Lower leg skin (tissue), 4 donors: ENCODE measurements around the gene KRAS. TPM values are rescaled to one million over a fixed set of nuclear protein-coding genes. Genes with fewer than 3 reads are reported as not detected.

ENCODE experiments used
- DNase-seq, 2 donors: peaks; one replicate each; pipeline ENCODE4 v3.0.0-alpha.2; 2019; ENCODE audit warnings: low spot score in 2 of 2
- H3K4me3 ChIP-seq: fragments of 200-600 bp; sonication (generic); 2 replicates; pipeline ENCODE4 v1.5.1; 2017; ENCODE audit warnings: mild to moderate bottlenecking, low read depth; ENCODE audit not compliant: poor library complexity, severe bottlenecking
- POLR2A ChIP-seq, 2 donors: fragments of 450-650 bp; IDR thresholded peaks; one replicate each; pipeline ENCODE4 v1.6.1; 2016 to 2017; ENCODE audit warnings: antibody characterized with exemption in 2 of 2, mild to moderate bottlenecking in 1 of 2, moderate library complexity in 1 of 2
- WGBS, 2 donors: methylation state at CpG; one replicate each; pipeline ENCODE4 v1.1.5; 2018; 5-methylcytosine and 5-hydroxymethylcytosine counted together
- intact Hi-C: fragments of 100-400 bp; cut with DNase I; formaldehyde crosslinking; loops from one replicate; pipeline ENCODE4 v1.15.0; 2023; ENCODE audit warnings: low total_unique reads
- total RNA-seq, 4 donors: library from RNA; depleted of rRNA; stranded (reverse); fragments of >200 nt; gene quantifications; one replicate each; pipeline ENCODE4 v1.1.0, GENCODE V29; 2016
- TF ChIP-seq, protein P1 (sequence below), 3 donors: fragments of 450-650 bp; IDR thresholded peaks; one replicate each; pipeline ENCODE4 v1.5.1; 2016; ENCODE audit warnings: antibody characterized with exemption in 3 of 3, mild to moderate bottlenecking in 3 of 3, moderate library complexity in 2 of 3

The KRAS gene
- total RNA-seq, 4 donors from 2014 or later = 12.0 to 20.7 (median 15.4) TPM

DNA sequence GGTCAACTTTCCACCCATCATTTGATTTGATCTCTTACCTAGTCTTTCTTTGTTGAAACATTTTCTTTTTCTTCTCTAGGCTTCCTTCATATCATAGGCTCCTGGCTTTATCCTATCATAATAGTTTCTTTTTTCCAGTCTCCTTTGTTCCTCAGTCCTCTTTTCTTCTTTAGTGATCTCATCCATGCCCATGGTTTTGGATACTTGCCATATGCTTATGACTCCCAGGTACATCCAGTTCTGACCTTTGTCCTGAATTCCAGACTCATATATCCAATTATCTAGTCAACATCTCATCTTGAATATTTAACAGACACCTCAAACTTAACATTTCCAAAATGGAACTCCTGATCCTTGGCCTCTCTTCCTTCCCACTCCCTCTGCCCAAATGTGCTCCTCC, 36.1 kb upstream of the KRAS start:
- intact Hi-C loops = no loop called here

DNA sequence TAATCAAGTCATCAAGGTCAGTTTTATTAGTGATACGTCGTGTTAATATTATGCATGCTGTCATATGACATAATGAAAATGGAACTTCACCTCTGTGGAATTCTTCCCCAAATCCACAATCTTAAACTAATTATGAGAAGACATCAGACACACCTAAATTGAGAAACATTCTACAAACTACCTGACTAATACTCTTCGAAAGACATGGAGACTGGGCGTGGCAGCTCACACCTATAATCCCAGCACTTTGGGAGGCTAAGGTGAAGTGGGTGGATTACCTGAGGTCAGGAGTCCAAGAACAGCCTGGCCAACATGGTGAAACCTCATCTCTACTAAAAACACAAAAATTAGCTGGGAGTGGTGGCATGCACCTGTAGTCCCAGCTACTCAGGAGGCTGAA, 33.3 kb upstream of the KRAS start:
- WGBS, 2 donors = 73 to 81% methylated on average over 4 of the region's 4 CpGs
- TF ChIP-seq, protein P1, sequence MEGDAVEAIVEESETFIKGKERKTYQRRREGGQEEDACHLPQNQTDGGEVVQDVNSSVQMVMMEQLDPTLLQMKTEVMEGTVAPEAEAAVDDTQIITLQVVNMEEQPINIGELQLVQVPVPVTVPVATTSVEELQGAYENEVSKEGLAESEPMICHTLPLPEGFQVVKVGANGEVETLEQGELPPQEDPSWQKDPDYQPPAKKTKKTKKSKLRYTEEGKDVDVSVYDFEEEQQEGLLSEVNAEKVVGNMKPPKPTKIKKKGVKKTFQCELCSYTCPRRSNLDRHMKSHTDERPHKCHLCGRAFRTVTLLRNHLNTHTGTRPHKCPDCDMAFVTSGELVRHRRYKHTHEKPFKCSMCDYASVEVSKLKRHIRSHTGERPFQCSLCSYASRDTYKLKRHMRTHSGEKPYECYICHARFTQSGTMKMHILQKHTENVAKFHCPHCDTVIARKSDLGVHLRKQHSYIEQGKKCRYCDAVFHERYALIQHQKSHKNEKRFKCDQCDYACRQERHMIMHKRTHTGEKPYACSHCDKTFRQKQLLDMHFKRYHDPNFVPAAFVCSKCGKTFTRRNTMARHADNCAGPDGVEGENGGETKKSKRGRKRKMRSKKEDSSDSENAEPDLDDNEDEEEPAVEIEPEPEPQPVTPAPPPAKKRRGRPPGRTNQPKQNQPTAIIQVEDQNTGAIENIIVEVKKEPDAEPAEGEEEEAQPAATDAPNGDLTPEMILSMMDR (IDR thresholded peaks at IDR 0.05) = no peak
- no peak for TF ChIP-seq POLR2A (IDR thresholded peaks at IDR 0.05)
- no peak for DNase-seq
- H3K4me3 ChIP-seq = no peak overlapping the region
- intact Hi-C loops = no loop called here

More for the DNA sequence above, 36.1 kb upstream of the KRAS start:
- TF ChIP-seq, protein P1 (IDR thresholded peaks at IDR 0.05) = no peak
- no peak for TF ChIP-seq POLR2A (IDR thresholded peaks at IDR 0.05)
- DNase-seq = no peak
- H3K4me3 ChIP-seq = no peak overlapping the region

DNA sequence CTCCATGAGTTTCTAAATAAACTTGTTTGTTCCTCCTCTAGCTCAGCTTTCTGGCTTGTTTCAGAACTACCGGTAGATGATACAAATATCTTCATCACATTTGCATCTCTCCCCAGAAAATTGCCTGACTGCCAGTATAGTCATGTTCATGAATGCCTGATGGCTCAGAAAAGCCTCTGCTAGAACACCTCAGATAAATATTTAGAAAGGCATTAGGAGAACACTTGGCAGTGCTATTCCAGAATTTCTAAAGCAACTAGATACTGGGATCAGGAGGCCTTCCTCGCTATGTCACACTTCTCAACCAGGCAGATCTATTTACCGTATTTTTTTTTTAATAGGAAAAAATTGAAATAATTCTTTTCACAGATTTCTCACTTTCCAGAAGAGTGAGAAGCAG, 32.3 kb upstream of the KRAS start:
- 59 to 60% methylated on average over 3 of the region's 3 CpGs for WGBS, 2 donors
- TF ChIP-seq, protein P1 (IDR thresholded peaks at IDR 0.05) = no peak
- TF ChIP-seq POLR2A (IDR thresholded peaks at IDR 0.05) = no peak
- intact Hi-C loops = no loop called here
- no peak for DNase-seq
- no peak overlapping the region for H3K4me3 ChIP-seq

DNA sequence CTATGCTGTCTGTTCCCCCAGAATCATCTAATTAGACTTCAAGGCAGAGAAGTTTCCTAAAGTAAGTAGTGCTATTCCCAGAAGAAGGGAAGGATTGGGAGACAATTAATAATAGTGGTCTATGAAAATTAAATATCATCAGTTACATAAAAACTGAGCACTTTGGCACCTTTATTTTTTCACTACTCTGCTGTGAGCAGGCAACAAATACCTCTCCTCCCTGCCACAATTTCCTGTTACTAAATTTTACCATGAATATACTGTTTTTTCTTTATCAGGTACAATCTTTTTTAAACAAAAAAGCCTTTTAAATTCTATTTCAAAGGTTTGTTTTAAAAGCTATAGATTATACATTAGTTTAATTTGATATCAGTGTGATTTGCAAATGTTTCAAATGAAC, 29.4 kb upstream of the KRAS start:
- TF ChIP-seq POLR2A (IDR thresholded peaks at IDR 0.05) = no peak
- TF ChIP-seq, protein P1 (IDR thresholded peaks at IDR 0.05) = no peak
- DNase-seq = no peak
- H3K4me3 ChIP-seq = no peak overlapping the region
- intact Hi-C loops = no loop called here

DNA sequence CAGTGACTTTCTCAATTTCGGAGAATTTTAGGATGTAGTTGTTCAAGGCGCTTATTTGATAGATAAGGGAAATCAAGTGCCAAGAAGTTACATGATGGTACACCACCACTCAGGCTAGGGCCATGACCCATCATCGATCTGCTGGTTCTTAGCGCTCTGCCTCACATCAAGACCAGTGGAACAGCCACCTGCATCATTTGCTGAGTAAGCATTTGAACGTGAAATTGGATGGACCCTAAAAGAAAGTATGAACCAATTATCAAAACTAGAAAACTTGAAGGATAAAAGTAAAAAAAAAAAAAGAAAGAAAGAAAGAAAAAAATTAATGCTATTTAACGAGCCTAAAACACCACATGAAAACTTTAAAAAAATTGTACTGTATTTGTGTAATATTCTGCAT, 27.5 kb upstream of the KRAS start:
- WGBS, 2 donors = 94% methylated on average over 6 of the region's 6 CpGs
- no peak overlapping the region for H3K4me3 ChIP-seq
- DNase-seq = no peak
- intact Hi-C loops = no loop called here
- TF ChIP-seq, protein P1 (IDR thresholded peaks at IDR 0.05) = no peak
- TF ChIP-seq POLR2A (IDR thresholded peaks at IDR 0.05) = no peak

DNA sequence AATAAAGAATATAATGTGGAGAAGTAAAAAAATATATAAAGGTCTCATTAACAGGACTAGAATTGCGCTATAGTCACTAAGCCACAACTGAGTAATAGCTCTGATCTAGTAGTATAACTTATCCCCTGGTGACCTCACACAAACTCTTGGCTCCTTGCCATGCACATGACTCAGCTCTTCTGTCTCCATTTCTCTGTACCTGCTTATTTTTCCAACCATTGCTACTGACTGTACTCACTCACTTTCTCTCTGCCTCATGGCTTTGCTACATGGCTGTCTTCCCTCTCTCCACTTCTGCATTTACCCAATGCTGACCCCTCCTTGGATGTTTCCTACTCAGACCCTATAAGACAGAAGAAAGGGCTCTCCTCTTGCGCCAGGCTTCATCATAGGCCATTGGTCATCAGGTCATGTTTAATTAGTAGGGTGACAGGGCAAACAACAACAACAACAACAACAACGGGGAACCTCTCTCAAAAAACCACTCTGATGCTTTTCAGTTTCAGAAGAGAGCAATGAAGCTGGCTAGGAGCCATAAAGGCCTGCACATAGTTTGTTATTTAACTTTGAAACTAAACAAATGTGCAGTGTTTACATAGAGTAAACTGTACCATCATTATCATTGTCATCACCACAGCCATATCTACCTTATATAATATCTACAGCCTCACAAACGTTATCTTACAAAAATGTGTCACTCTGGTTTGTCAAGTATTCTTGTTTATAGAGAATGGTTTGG, 25.6 kb upstream of the KRAS start:
- no peak for TF ChIP-seq POLR2A (IDR thresholded peaks at IDR 0.05)
- TF ChIP-seq, protein P1 (IDR thresholded peaks at IDR 0.05) = no peak
- WGBS, 2 donors = 81 to 88% methylated on average over 4 of the region's 4 CpGs
- no peak for DNase-seq
- intact Hi-C loops = no loop called here
- H3K4me3 ChIP-seq = no peak overlapping the region
